HG02840 (cell line): ENCODE results near the gene GTF2F2.

Experiments used
- ATAC-seq: cut with Tn5 transposase; IDR thresholded peaks from one replicate; pipeline ENCODE4 v1.9.1; 2021; ENCODE audit warnings: mild to moderate bottlenecking, moderate library complexity, moderate number of reproducible peaks; ENCODE audit not compliant: unreplicated experiment, low FRiP score

Gene GTF2F2

GRCh38 chr13:45120967-45121831 is 889 bp downstream of the GTF2F2 start:
- no peak for ATAC-seq

- no peak for ATAC-seq
These were observed 2.6 kb downstream of the GTF2F2 start for GRCh38 chr13:45122941-45123340.

- ATAC-seq = peak; percentile 68
These were observed 12.2 kb downstream of the GTF2F2 start for GRCh38 chr13:45132369-45133064.

DNA sequence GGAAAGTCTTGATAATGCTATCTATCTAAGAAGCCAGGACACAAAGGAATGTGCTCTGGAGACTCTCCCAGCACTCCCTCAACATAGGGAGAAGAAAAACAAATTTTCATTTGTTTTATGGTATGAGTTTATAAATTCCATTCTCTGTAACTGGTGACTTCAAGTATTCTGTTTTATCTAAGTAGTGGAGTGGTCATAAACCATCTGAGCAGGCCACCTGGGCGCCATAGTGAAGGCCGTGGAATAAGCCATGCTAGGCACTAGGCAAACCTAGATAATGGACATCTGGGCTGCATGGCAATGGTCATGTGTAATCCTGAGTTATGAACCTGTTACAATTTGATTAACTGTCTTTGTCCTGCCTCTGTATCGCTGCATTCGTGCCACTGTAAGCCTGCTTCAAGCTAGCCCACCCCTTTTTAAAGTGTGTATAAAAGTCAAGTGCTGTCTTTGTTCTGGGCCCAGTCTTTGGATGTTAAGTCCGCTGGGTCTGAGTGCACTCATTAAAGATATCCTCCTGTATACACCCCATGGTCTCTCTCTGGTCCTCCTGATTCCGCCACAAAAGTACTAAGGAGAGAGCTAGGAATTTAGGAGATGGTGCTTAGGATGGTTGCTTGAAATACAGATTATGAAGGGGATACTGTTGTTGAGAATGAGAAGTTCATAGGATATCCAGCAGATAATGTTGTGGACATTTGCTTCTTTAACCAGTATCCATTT is 13.2 kb downstream of the GTF2F2 start:
- no peak for ATAC-seq

DNA sequence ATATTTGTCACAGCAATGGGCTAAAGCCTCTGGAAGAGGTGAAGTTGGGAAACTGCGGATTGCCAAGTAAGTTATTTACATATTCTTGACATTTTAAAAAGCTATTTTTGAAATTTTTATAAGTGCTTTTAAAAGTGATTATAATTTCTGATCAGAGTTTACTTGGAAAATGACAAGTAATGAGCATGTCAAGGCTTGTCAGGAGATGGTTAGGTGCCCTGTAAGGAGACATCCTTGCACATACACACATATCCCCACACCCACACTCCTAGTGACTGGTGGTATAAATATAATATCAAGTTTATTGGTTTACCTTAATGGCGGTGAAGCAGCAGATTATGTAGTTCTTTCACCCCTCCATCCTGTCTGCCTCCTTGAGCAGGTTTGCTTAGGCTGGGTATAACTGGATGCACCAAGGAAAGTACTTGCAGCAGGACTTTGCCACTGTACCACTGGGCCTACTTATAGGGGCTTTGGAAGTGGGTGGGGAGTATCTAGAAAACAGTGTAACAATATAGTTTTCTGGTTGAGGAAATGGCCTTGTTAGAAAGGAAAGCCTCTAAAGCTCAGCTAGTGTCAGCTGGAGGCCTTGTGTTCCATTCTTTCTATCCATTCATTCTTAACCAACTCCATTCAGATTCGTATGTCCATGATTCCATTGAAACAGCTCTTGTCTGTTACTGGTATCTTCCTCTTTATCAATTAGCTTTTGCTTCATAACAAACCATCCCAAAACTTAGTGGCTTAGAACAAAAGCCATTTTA is 16.6 kb downstream of the GTF2F2 start:
- no peak for ATAC-seq

DNA sequence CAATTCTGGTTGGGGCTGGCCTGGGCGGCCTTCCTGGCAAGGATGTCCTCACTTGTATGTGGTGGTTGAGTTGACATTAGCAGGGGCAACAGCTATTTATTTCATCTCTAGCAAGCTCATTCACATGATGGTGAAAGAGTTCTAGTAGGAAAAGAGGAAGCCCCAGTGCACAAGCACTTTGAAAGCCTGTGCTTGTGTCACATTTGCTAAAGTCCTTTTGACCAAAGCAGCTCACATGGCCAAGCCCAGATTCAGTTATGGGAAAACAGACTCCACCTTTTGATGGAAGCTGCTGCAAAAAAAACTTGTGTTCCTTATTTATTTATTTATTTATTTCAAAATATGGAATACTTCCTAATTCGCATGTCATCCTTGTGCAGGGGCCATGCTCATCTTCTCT is 17.2 kb downstream of the GTF2F2 start:
- ATAC-seq = no peak

GRCh38 chr13:45138282-45138681 is 18.0 kb downstream of the GTF2F2 start:
- no peak for ATAC-seq

GRCh38 chr13:45141369-45141768 is 21.1 kb downstream of the GTF2F2 start:
- no peak for ATAC-seq

DNA sequence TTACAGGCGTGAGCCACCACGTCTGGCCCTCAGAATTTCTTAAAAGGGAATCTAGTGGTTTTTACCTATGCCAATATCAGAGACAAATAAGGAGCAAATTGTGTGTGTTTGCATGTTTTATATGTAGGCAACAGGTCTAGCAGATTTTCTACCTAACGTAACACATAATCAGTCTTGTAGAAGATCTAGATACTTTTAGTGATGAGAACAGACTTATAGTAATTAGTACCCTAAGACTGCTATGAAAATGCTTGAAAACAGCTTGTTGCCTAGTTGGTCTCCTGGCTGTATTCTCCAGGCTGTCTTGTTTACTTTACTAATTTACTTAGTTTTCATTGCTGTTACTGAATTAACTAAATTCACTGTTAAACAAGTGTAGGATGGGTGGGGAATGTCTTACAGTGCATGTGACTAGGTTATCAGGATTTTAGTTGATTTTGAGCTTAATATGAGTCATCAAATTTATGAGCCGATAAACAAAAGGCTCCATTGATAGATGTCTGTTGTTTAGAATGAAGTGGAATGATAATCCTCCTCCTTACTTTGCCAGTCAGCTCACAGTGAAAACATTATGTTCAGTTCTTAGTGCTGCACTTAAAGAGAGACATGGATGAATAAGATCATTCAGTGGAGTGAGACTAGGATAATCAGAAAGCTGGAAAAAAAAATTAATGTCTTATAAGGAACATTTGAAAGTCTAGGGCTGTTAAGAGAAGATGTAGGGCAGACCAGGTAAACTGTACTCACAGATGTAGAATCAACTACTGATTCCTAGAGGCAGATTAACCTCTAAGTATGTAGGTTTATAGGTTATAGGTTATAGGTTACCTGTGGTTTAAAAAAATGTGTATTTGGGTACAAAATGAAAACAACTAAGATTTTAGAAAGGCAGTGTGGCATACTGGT is 22.4 kb downstream of the GTF2F2 start:
- no peak for ATAC-seq

DNA sequence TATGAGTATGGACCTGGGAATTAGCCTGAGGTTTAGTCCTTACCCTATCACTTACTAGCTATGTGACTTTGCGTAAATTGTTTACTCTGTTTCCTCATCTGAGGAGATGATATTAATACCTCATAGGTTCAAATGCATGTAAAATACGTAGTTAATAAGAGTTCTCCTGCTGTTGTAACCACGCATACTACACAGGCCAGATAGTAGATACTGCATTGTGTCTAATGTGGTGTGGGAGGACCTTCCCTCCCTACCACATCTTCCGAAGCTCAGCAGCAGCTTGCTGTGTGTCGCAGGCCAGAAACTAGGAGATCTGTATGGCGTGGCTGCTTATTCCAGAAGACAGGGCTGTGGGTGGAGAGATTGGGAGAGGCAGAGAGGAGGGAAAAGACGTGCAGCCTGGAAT is 23.0 kb downstream of the GTF2F2 start:
- no peak for ATAC-seq

- no peak for ATAC-seq
These were observed 29.7 kb downstream of the GTF2F2 start for GRCh38 chr13:45149964-45150363.

GRCh38 chr13:45156565-45157361 is 36.5 kb downstream of the GTF2F2 start:
- no peak for ATAC-seq

GRCh38 chr13:45162194-45162593 is 41.9 kb downstream of the GTF2F2 start:
- no peak for ATAC-seq

DNA sequence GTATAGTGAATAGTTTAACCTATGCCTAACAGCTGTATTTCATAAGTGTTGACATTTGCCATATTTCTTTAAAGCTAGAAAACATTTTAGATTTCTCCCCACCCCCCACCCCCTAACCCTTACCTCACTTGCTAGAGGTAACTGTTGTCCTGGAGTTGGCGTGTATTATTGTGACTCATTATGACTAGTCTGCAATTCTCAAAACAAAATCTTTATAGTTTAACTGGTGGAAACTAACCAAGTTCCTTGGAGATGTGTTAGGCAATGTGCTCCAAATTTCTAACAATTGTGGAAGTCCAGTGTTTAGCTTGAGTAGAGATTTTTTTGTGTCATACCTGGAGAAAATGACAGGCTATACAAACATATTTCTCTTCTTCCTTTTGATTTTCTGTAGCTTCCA is 42.5 kb downstream of the GTF2F2 start:
- ATAC-seq = no peak

- no peak for ATAC-seq
These were observed 46.5 kb downstream of the GTF2F2 start for GRCh38 chr13:45166858-45167257.

- no peak for ATAC-seq
These were observed 47.6 kb downstream of the GTF2F2 start for GRCh38 chr13:45167611-45168554.

- ATAC-seq = no peak
These were observed 48.2 kb downstream of the GTF2F2 start for GRCh38 chr13:45168555-45168930.

GRCh38 chr13:45174478-45174877 is 54.2 kb downstream of the GTF2F2 start:
- no peak for ATAC-seq
